ENCODE results near the gene OR2Y1. TPM values are rescaled to one million over a fixed set of nuclear protein-coding genes. Genes with fewer than 3 reads are reported as not detected.

OR2Y1 gene
- total and polyA plus RNA-seq, 2 donors (not counting 1 experiment from before 2014, with no cell fraction given) = not detected

- Histone ChIP-seq H2AFZ (ENCODE audit: low read length) (no peak overlapping the region), H3K9ac (ENCODE audit: insufficient read depth, low read length) (no peak overlapping the region), H3K79me2 (ENCODE audit: control insufficient read depth, insufficient read depth, low read length) (no peaks in the 10 kb centered on the region), H3K4me3 (replicated peaks in 1 of 4; ENCODE audit: control extremely low read depth in 1 of 4, insufficient read depth in 1 of 4, low read depth in 3 of 4, low read length in 4 of 4) (no peak overlapping the region), H4K20me1 (ENCODE audit: control insufficient read depth, extremely low read depth, insufficient read depth, low read length) (no peaks in the 10 kb centered on the region), H3K27me3 (ENCODE audit: control insufficient read depth, insufficient read depth, low read length) (no peaks in the 10 kb centered on the region), H3K4me2 (ENCODE audit: extremely low read depth, insufficient read depth, low read length) (no peak overlapping the region), H3K4me1 (ENCODE audit: control insufficient read depth, extremely low read depth, insufficient read depth, low read length) (no peaks in the 10 kb centered on the region), H3K9me3 (ENCODE audit: control insufficient read depth, insufficient read depth, low read depth, low read length) (no peaks in the 10 kb centered on the region), H3K36me3 (ENCODE audit: control insufficient read depth, insufficient read depth, low read length) (no peaks in the 10 kb centered on the region), H3K27ac (ENCODE audit: insufficient read depth, low read length) (no peak overlapping the region)
- TF ChIP-seq CTCF (conservative IDR thresholded peaks at IDR 0.05 in 1 of 2, IDR thresholded peaks at IDR 0.05 in 1 of 2; ENCODE audit: low read depth in 1 of 2, low read length in 2 of 2) = no peak
- TF ChIP-seq EZH2 (IDR thresholded peaks at IDR 0.05; ENCODE audit: low read length, missing control alignments) = no peak
- DNase-seq (ENCODE audit: low read depth in 2 of 2) = no peak
Measured at GRCh38 chr5:180723936-180724335, 15.9 kb downstream of the OR2Y1 start.

GRCh38 chr5:180720486-180720885, 19.4 kb downstream of the OR2Y1 start:
- Histone ChIP-seq H3K9ac (ENCODE audit: insufficient read depth, low read length) (no peak overlapping the region), H2AFZ (ENCODE audit: low read length) (no peak overlapping the region), H4K20me1 (ENCODE audit: control insufficient read depth, extremely low read depth, insufficient read depth, low read length) (no peaks in the 10 kb centered on the region), H3K4me1 (ENCODE audit: control insufficient read depth, extremely low read depth, insufficient read depth, low read length) (no peaks in the 10 kb centered on the region), H3K36me3 (ENCODE audit: control insufficient read depth, insufficient read depth, low read length) (no peaks in the 10 kb centered on the region), H3K27ac (ENCODE audit: insufficient read depth, low read length) (no peak overlapping the region), H3K9me3 (ENCODE audit: control insufficient read depth, insufficient read depth, low read depth, low read length) (no peaks in the 10 kb centered on the region), H3K27me3 (ENCODE audit: control insufficient read depth, insufficient read depth, low read length) (no peaks in the 10 kb centered on the region), H3K4me3 (replicated peaks in 1 of 4; ENCODE audit: control extremely low read depth in 1 of 4, insufficient read depth in 1 of 4, low read depth in 3 of 4, low read length in 4 of 4) (no peak overlapping the region), H3K4me2 (ENCODE audit: extremely low read depth, insufficient read depth, low read length) (no peak overlapping the region), H3K79me2 (ENCODE audit: control insufficient read depth, insufficient read depth, low read length) (no peaks in the 10 kb centered on the region)
- no peak for TF ChIP-seq CTCF (conservative IDR thresholded peaks at IDR 0.05 in 1 of 2, IDR thresholded peaks at IDR 0.05 in 1 of 2; ENCODE audit: low read depth in 1 of 2, low read length in 2 of 2)
- TF ChIP-seq EZH2 (IDR thresholded peaks at IDR 0.05; ENCODE audit: low read length, missing control alignments) = no peak
- no peak for DNase-seq (ENCODE audit: low read depth in 2 of 2)

- Histone ChIP-seq H3K79me2 (ENCODE audit: control insufficient read depth, insufficient read depth, low read length) (no peaks in the 10 kb centered on the region), H3K36me3 (ENCODE audit: control insufficient read depth, insufficient read depth, low read length) (no peaks in the 10 kb centered on the region), H3K4me3 (replicated peaks in 1 of 4; ENCODE audit: control extremely low read depth in 1 of 4, insufficient read depth in 1 of 4, low read depth in 3 of 4, low read length in 4 of 4) (no peak overlapping the region), H3K27ac (ENCODE audit: insufficient read depth, low read length) (no peak overlapping the region), H3K4me1 (ENCODE audit: control insufficient read depth, extremely low read depth, insufficient read depth, low read length) (no peaks in the 10 kb centered on the region), H4K20me1 (ENCODE audit: control insufficient read depth, extremely low read depth, insufficient read depth, low read length) (no peaks in the 10 kb centered on the region), H3K27me3 (ENCODE audit: control insufficient read depth, insufficient read depth, low read length) (no peaks in the 10 kb centered on the region), H3K9ac (ENCODE audit: insufficient read depth, low read length) (no peak overlapping the region), H3K9me3 (ENCODE audit: control insufficient read depth, insufficient read depth, low read depth, low read length) (no peaks in the 10 kb centered on the region), H2AFZ (ENCODE audit: low read length) (no peak overlapping the region), H3K4me2 (ENCODE audit: extremely low read depth, insufficient read depth, low read length) (no peak overlapping the region)
- TF ChIP-seq EZH2 (IDR thresholded peaks at IDR 0.05; ENCODE audit: low read length, missing control alignments) (no peak), CTCF (conservative IDR thresholded peaks at IDR 0.05 in 1 of 2, IDR thresholded peaks at IDR 0.05 in 1 of 2; ENCODE audit: low read depth in 1 of 2, low read length in 2 of 2) (no peak)
- no peak for DNase-seq (ENCODE audit: low read depth in 2 of 2)
Measured at GRCh38 chr5:180719781-180720180, 20.1 kb downstream of the OR2Y1 start.
